Measurements from ENCODE around the gene TNFAIP6. TPM values are rescaled to one million over a fixed set of nuclear protein-coding genes. Genes with fewer than 3 reads are reported as not detected.

Gene TNFAIP6
- total RNA-seq, 1 donor from 2014 or later: 3.0 TPM

DNA sequence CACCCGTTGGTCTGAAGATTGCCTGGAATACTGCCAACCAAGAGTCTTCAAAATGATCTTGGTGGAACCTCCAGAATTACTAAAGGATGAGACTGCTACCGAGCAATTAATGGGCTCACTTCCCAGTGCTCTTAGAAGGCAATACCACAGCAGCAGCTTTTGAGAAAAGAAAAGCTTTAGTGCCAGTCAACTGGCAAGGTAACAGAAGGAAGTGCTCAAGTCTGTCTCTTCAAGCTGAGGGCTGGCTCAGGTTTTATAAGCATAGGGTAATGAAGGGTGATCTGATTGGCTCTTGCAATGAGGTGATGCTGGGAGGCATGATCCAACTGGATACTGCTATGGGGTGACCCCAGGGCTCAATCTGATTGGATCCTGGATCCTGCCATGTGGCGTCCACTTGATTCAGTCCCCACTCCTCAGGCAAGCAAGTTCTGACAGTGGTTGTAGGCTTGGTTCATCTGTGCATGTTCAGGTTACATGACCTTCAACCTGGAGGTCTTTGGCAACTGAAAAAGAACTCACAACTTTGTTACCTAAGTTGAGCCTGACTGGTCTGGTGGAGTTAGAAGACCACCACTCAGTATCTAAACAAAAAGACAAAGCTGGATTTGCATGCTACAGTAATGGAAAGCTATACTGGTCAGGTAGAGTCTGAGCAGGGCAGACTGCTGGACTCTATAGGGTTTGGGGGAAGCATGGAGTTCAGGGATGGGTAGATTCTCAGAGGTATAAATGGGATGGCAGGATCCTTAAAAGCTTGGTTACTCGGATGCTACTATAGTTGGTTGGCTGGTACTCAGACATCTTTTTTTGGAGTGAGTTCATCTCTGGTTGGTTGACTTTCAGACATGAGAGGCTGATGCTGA lies 38.4 kb downstream of the TNFAIP6 start:
- TF ChIP-seq, protein P1, sequence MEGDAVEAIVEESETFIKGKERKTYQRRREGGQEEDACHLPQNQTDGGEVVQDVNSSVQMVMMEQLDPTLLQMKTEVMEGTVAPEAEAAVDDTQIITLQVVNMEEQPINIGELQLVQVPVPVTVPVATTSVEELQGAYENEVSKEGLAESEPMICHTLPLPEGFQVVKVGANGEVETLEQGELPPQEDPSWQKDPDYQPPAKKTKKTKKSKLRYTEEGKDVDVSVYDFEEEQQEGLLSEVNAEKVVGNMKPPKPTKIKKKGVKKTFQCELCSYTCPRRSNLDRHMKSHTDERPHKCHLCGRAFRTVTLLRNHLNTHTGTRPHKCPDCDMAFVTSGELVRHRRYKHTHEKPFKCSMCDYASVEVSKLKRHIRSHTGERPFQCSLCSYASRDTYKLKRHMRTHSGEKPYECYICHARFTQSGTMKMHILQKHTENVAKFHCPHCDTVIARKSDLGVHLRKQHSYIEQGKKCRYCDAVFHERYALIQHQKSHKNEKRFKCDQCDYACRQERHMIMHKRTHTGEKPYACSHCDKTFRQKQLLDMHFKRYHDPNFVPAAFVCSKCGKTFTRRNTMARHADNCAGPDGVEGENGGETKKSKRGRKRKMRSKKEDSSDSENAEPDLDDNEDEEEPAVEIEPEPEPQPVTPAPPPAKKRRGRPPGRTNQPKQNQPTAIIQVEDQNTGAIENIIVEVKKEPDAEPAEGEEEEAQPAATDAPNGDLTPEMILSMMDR (IDR thresholded peaks at IDR 0.05): no peak
- Histone ChIP-seq H3K4me1 (no peaks in the 10 kb centered on the region), H3K9me3 (no peaks in the 10 kb centered on the region), H3K36me3 (no peaks in the 10 kb centered on the region), H3K27ac (no peak overlapping the region), H3K27me3 (no peaks in the 10 kb centered on the region), H3K4me3 (no peak overlapping the region)
- no peak for DNase-seq
- ATAC-seq: no peak
- intact Hi-C loops (cut with DNase I): no loop called here

DNA sequence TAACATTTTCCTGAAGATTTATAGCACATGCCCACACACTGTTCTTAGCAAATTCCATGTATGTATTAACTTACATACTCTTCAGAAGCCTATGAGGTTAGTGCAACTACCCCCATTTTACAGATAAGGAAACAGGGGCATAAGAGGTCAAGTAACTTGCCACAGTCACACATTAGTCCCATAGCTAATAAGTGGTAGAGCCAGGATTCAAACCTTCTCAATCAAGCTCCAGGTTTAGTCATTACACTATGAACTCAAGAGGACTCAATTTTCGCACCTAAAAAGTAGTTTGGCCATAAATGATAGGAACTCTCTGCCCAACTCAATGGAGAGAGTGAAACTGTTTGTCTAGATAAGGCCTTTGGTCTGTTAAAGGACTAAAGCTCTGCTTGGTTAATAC lies 42.6 kb downstream of the TNFAIP6 start:
- Histone ChIP-seq H3K4me1 (no peaks in the 10 kb centered on the region), H3K27ac (no peak overlapping the region), H3K4me3 (no peak overlapping the region), H3K9me3 (no peaks in the 10 kb centered on the region), H3K27me3 (no peaks in the 10 kb centered on the region), H3K36me3 (no peaks in the 10 kb centered on the region)
- TF ChIP-seq, protein P1 (IDR thresholded peaks at IDR 0.05): no peak
- DNase-seq (no peak), ATAC-seq (no peak)
- intact Hi-C loops (cut with DNase I): no loop called here

DNA sequence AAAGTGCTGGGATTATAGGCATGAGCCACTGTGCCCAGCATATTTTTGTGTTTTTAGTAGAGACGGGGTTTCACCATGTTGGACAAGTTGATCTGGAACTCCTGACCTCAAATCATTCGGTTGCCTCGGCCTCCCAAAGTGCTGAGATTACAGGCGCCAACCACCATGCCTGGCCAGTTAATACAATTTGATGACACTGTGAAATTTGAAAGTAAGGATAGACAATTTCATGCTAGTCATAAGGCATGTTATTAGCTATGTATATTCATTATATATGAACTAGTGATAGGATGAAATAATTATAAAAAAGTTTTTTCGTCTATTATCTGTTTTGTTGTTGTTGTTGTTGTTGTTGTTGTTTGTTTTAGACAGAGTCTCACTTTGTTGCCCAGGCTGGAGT lies 43.8 kb downstream of the TNFAIP6 start:
- H3K27me3 ChIP-seq: no peaks in the 10 kb centered on the region
- intact Hi-C loops (cut with DNase I): no loop called here
- H3K4me3 ChIP-seq: no peak overlapping the region
- H3K36me3 ChIP-seq: no peaks in the 10 kb centered on the region
- H3K4me1 ChIP-seq: no peaks in the 10 kb centered on the region
- H3K27ac ChIP-seq: no peak overlapping the region
- ATAC-seq (no peak), DNase-seq (no peak)
- TF ChIP-seq, protein P1 (IDR thresholded peaks at IDR 0.05): no peak
- H3K9me3 ChIP-seq: no peaks in the 10 kb centered on the region

DNA sequence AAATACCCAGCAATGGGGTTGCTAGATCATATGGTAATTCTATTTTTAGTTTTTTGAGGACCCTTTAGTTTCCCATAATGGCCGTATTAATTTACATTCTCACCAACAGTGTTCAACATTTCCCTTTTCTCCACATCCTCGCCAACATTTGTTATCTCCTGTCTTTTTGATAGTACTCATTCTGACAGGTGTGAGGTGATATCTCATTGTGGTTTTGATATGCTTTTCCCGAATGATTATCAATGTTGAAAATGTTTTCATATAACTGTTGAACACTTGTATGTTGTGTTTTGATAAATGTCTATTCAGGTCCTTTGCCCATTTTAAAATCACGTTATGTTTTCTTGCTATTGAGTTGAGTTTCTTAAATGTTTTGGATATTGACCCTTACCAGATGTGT lies 46.5 kb downstream of the TNFAIP6 start:
- no peaks in the 10 kb centered on the region for H3K9me3 ChIP-seq
- TF ChIP-seq, protein P1 (IDR thresholded peaks at IDR 0.05): no peak

DNA sequence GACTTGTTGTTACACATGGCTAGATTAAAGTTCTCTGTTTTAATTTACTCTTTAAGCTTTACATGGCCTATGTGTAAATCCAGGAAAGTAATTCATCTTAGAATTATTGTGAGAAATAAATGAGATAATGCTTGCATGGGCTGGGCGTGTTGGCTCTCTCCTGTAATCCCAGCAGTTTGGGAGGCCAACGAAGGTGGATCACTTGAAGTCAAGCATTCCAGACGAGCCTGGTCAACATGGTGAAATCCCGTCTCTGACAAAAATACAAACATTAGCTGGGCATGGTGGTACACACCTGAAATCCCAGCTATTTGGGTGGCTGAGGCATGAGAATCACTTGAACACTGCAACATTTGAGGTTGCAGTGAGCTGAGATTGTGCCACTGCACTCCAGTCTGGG lies 48.0 kb downstream of the TNFAIP6 start:
- H3K4me3 ChIP-seq: no peak overlapping the region
- no peak overlapping the region for H3K27ac ChIP-seq
- no peaks in the 10 kb centered on the region for H3K36me3 ChIP-seq
- H3K9me3 ChIP-seq: no peaks in the 10 kb centered on the region
- TF ChIP-seq, protein P1 (IDR thresholded peaks at IDR 0.05): no peak
- no peaks in the 10 kb centered on the region for H3K27me3 ChIP-seq
- H3K4me1 ChIP-seq: no peaks in the 10 kb centered on the region
- DNase-seq (no peak), ATAC-seq (no peak)
- intact Hi-C loops (cut with DNase I): no loop called here

More for the DNA sequence above, 46.5 kb downstream of the TNFAIP6 start:
- Histone ChIP-seq H3K27ac (no peak overlapping the region), H3K36me3 (no peaks in the 10 kb centered on the region), H3K4me3 (no peak overlapping the region), H3K27me3 (no peaks in the 10 kb centered on the region), H3K4me1 (no peaks in the 10 kb centered on the region)
- intact Hi-C loops (cut with DNase I): no loop called here
- no peak for ATAC-seq
- DNase-seq: no peak

All from upper lobe of right lung (tissue), 1 donor.